NCI-H1930 (cell line): ENCODE measurements around the gene CFL2.
"Not testable (repeated sequence)": the region's sequence is repeated elsewhere in the genome, so short reads cannot be mapped to it uniquely, and the experiment has no call there.

ENCODE experiments used
- DNase-seq, 2 experiments: peaks; one replicate each; lab custom pipeline; 2025; lab: John Stamatoyannopoulos, UW

Gene CFL2

GRCh38 chr14:34714320-34715126 is at the start of gene CFL2:
Gene CFL2, minus strand, starts transcription at chr14:34714593. Its CDS starts 53 bp downstream, at chr14:34714540.
- peak; percentile 64 to 77 for DNase-seq

- no peak for DNase-seq
These were observed 40.8 kb upstream of the CFL2 start for GRCh38 chr14:34755215-34755614.

GRCh38 chr14:34754687-34755086 is 40.3 kb upstream of the CFL2 start:
- DNase-seq: no peak

GRCh38 chr14:34750670-34751069 is 36.3 kb upstream of the CFL2 start:
- DNase-seq: no peak

- DNase-seq: no peak
These were observed 35.8 kb upstream of the CFL2 start for GRCh38 chr14:34750233-34750632.

- no peak for DNase-seq
These were observed 35.0 kb upstream of the CFL2 start for GRCh38 chr14:34749408-34749807.

- no peak for DNase-seq
These were observed 28.1 kb upstream of the CFL2 start for GRCh38 chr14:34742270-34743115.

GRCh38 chr14:34741840-34742239 is 27.4 kb upstream of the CFL2 start:
- DNase-seq: no peak

GRCh38 chr14:34740139-34740538 is 25.7 kb upstream of the CFL2 start:
- DNase-seq: not testable (repeated sequence)

- DNase-seq: not testable (repeated sequence)
These were observed 22.7 kb upstream of the CFL2 start for GRCh38 chr14:34737079-34737478.

GRCh38 chr14:34733245-34733644 is 18.9 kb upstream of the CFL2 start:
- no peak for DNase-seq

GRCh38 chr14:34732802-34733201 is 18.4 kb upstream of the CFL2 start:
- no peak for DNase-seq

- DNase-seq: no peak
These were observed 9.5 kb upstream of the CFL2 start for GRCh38 chr14:34723867-34724266.

GRCh38 chr14:34722723-34723545 is 8.5 kb upstream of the CFL2 start:
- peak in 1 of 2 experiments; percentile 10 for DNase-seq

- DNase-seq: no peak
These were observed 6.7 kb upstream of the CFL2 start for GRCh38 chr14:34721129-34721528.

GRCh38 chr14:34718750-34719304 is 4.4 kb upstream of the CFL2 start:
- no peak for DNase-seq

- no peak for DNase-seq
These were observed 902 bp upstream of the CFL2 start for GRCh38 chr14:34715127-34715863.

GRCh38 chr14:34713681-34714319 is 593 bp downstream of the CFL2 start:
- DNase-seq: no peak

GRCh38 chr14:34713122-34713680 is 1.2 kb downstream of the CFL2 start:
- no peak for DNase-seq
